D721Med (cell line): ENCODE measurements around the gene CERS6.

ENCODE experiments used
- DNase-seq: peaks from one replicate; pipeline ENCODE4 v3.0.0; 2011; ENCODE audit warnings: low spot score; ENCODE audit not compliant: insufficient read length
- FAIRE-seq: peaks from 2 replicates; lab custom pipeline; 2011; peaks lifted over from hg19 to GRCh38; lab: Jason Lieb, UNC
- CTCF ChIP-seq: IDR thresholded peaks from 2 replicates; pipeline ENCODE4 v1.5.1; 2012; ENCODE audit warnings: mild to moderate bottlenecking, control low read depth; ENCODE audit not compliant: insufficient read depth; ENCODE audit errors: missing control alignments

CERS6 gene

GRCh38 chr2:168604252-168604651 lies 148.2 kb downstream of the CERS6 start:
- no peak for FAIRE-seq
- no peak for DNase-seq
- TF ChIP-seq CTCF: no peak

DNA sequence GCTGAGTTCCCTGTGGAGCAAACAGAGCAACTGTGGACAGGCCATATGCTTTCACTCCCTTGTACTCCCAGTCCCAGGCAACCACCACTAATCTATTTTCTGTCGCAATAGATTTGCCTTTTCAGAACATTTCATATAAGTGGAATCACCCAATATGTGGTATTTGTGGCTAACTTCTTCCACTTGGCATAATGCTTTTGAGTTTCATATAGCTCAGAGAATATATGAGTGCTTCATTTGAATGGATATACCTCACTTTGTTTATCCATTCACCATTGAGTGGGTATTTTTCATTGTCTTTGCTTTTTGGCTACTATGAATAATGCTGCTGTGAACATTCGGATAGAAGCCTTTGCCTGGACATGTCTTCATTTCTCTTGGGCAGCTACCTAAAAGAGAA lies 151.9 kb downstream of the CERS6 start:
- DNase-seq: no peak
- FAIRE-seq: no peak
- TF ChIP-seq CTCF: no peak

DNA sequence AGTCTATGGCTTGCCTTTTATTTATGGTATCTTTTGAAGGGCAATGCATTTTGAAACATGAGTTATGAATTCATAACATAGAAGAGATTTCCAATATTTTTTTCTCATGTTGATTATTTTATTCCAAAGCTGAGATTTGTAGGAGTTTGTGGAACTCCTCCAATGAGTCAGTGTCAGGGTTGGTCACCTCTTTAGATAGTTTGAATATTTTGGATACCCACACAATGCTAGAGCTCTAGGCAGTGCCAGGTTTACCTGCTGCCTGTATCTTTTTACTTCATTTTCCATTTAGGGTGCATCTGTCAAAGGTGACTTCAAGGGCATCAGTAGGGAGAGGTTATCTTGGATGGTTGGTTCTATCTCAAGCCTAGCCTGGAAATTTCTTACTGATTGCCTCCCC lies 152.7 kb downstream of the CERS6 start:
- no peak for DNase-seq
- TF ChIP-seq CTCF: no peak
- FAIRE-seq: no peak

DNA sequence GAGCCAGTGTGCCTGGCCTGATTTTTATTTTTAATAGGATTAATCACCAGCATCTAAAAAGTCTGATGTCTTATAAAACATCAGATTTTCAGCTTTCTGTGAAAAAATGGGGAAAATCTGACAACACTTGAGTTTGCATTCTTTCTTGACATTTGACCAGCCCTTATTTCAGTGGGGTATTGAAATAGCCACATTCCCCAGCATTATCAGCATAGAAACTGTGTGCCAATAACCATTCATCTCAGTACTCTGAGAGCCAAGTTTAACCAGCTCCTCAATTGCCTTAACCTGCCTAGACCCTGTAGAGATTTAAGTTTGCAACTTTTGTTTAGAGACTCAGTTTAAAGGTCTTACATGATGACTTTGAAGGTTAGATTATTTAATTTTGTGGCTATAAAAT lies 155.0 kb downstream of the CERS6 start:
- DNase-seq (no peak), FAIRE-seq (no peak)
- no peak for TF ChIP-seq CTCF

DNA sequence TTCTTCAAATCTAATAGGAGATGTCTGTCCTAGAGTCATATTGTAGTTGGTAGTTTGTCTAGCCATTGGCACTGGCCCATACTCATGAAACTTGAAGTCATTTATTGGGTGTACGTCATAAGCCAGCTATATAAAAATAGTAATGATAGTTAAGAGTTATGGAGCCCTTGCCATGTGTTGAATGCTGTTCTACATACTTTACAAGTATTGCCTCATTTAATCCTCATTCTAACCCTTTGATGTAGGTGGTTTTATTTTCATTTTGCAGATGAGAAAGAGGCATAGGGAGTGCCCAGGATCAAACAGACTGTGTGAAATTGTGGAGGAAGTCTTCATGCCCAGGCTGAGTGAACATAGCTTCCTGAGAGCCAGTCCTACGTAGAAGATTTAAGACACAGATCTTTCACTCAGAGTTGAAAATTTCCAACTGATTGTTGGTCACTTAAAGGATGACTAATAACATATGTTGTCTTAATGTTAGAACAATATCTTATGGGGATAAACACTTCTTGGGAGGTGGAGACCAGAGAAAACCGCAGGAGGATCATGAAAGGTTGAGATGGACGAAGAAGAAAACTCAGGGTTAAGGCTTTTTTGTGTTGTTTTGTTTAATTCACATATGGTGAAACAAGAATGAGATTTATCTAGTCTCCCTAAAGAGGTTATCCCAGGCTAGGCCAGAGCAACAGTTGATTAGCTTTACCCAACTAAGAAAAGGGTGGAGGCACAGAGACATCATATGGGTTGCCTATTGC lies 156.0 kb downstream of the CERS6 start:
- TF ChIP-seq CTCF: no peak
- no peak for FAIRE-seq
- no peak for DNase-seq

- DNase-seq (no peak), FAIRE-seq (no peak)
- no peak for TF ChIP-seq CTCF
Observed at GRCh38 chr2:168612719-168613118, 156.6 kb downstream of the CERS6 start.

DNA sequence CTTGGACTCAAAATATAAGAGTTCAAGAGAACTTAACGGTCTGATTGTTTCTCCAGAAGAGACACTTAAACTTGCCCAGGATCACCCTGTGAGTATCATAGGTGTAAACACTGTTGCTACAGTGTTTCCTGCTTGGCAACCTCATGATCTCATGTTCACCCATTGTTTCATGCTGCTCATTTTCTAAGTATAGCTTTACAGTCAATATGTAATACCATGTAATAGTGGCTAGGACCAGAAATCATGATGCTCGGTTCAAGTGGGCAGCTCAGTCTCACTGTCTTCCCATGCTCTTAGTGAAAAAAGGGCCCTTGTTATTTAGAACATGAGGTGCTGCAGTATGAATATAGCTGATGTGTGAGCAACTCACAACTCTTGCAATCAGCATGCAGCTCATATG lies 157.5 kb downstream of the CERS6 start:
- FAIRE-seq: no peak

More for the DNA sequence above, 157.5 kb downstream of the CERS6 start:
- TF ChIP-seq CTCF: no peak
- DNase-seq: no peak
